ENCODE data around the gene BTAF1.

DNA sequence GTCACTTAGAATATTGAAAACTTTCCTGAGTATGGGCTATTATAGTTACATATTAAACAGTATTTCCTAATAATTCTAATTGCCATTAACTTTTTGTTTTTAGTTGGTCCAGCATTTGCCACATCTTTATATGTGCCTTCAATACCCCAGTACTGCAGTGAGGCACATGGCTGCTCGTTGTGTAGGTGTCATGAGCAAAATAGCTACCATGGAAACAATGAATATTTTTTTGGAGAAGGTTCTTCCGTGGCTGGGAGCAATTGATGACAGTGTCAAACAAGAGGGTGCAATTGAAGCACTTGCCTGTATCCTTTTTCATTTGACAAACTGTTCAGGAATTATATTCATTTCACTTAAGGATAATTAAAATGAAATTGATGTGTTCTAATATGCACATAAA, 72.7 kb downstream of the BTAF1 start:
- TF ChIP-seq STAT1 (conservative IDR thresholded peaks at IDR 0.05) (no peak), RFX5 (IDR thresholded peaks at IDR 0.05; ENCODE audit: low read depth, low read length) (no peak), MYC (IDR thresholded peaks at IDR 0.05; ENCODE audit: insufficient read depth, insufficient read length, insufficient replicate concordance, low read length, severe bottlenecking) (no peak), TCF3 (IDR thresholded peaks at IDR 0.05; ENCODE audit: borderline replicate concordance, insufficient read depth, low read depth, low read length) (no peak), DPF2 (IDR thresholded peaks at IDR 0.05) (no peak), MEF2A (IDR thresholded peaks at IDR 0.05; ENCODE audit: insufficient read depth, low read depth, low read length) (no peak), NR2C2 (IDR thresholded peaks at IDR 0.05; ENCODE audit: borderline replicate concordance, control insufficient read depth, insufficient read length, low read depth) (no peak), MXI1 (IDR thresholded peaks at IDR 0.05; ENCODE audit: low read depth, low read length) (no peak)

All from GM12878 (cell line).